Activated B cell treated with CpG ODN at 0.5 μM for 24 hours (primary cell): ENCODE measurements around the gene FAM240A. TPM values are rescaled to one million over a fixed set of nuclear protein-coding genes. Genes with fewer than 3 reads are reported as not detected.
"Not testable (repeated sequence)": the region's sequence is repeated elsewhere in the genome, so short reads cannot be mapped to it uniquely, and the experiment has no call there.

Experiments used
- ATAC-seq: fragments of 200-7000 bp; cut with Tn5 transposase; one replicate; pipeline ENCODE4 v1.10.0; 2021; ENCODE audit warnings: low read depth, mild to moderate bottlenecking, moderate library complexity
- CTCF ChIA-PET: fragments of 350-600 bp; sonication (Branson Sonifier 250); formaldehyde crosslinking; loops from one replicate; lab custom pipeline; 2021; ENCODE audit warnings: antibody characterized with exemption; lab: Charles Lee
- POLR2A ChIA-PET: fragments of 350-600 bp; sonication (Branson Sonifier 250); formaldehyde crosslinking; loops from one replicate; lab custom pipeline; 2021; ENCODE audit warnings: antibody characterized with exemption; lab: Charles Lee
- DNase-seq: peaks from one replicate; pipeline ENCODE4 v3.0.0; 2022
- H3K27ac Mint-ChIP-seq: one replicate; pipeline ENCODE4 v1.8.0; 2020; ENCODE audit warnings: mixed read lengths
- H3K27me3 Mint-ChIP-seq: one replicate; pipeline ENCODE4 v1.8.0; 2021; ENCODE audit warnings: mixed read lengths
- H3K36me3 Mint-ChIP-seq: one replicate; pipeline ENCODE4 v1.8.0; 2021; ENCODE audit warnings: low read depth, mixed read lengths
- H3K4me1 Mint-ChIP-seq: one replicate; pipeline ENCODE4 v1.8.0; 2021; ENCODE audit warnings: mixed read lengths
- H3K4me3 Mint-ChIP-seq: one replicate; pipeline ENCODE4 v1.8.0; 2020; ENCODE audit warnings: mild to moderate bottlenecking, mixed read lengths
- H3K9me3 Mint-ChIP-seq: one replicate; pipeline ENCODE4 v1.8.0; 2020; ENCODE audit warnings: mixed read lengths
- CTCF ChIP-seq: fragments of 200-600 bp; IDR thresholded peaks from one replicate; pipeline ENCODE4 v1.8.0; 2022; ENCODE audit warnings: antibody characterized with exemption, mild to moderate bottlenecking
- intact Hi-C: fragments of 100-400 bp; cut with micrococcal nuclease; formaldehyde crosslinking; loops from one replicate; pipeline ENCODE4 v1.15.1; 2024
- total RNA-seq: library from RNA; stranded (reverse); gene quantifications from 2 replicates; pipeline ENCODE4 v1.2.3, GENCODE V29; 2022

The FAM240A gene
- total RNA-seq, 1 donor from 2014 or later = not detected

GRCh38 chr3:46575577-46576222 is 36.6 kb upstream of the FAM240A start:
- H3K36me3 Mint-ChIP-seq = no peaks in the 10 kb centered on the region
- CTCF ChIA-PET = no interaction called here
- no peak for DNase-seq
- H3K4me1 Mint-ChIP-seq = peaks cover 2% of the 10 kb centered on the region
- no peak overlapping the region for H3K4me3 Mint-ChIP-seq
- peaks cover 22% of the 10 kb centered on the region for H3K27me3 Mint-ChIP-seq
- intact Hi-C loops = no loop called here
- POLR2A ChIA-PET = no interaction called here
- ATAC-seq = no peak
- no peak overlapping the region for H3K27ac Mint-ChIP-seq
- no peaks in the 10 kb centered on the region for H3K9me3 Mint-ChIP-seq
- no peak for TF ChIP-seq CTCF

GRCh38 chr3:46576386-46576785 is 35.9 kb upstream of the FAM240A start:
- ATAC-seq (no peak), DNase-seq (no peak)
- no peaks in the 10 kb centered on the region for H3K36me3 Mint-ChIP-seq
- H3K4me3 Mint-ChIP-seq = no peak overlapping the region
- intact Hi-C loops = no loop called here
- ChIA-PET POLR2A (no interaction called here), CTCF (no interaction called here)
- no peak overlapping the region for H3K27ac Mint-ChIP-seq
- peaks cover 2% of the 10 kb centered on the region for H3K4me1 Mint-ChIP-seq
- TF ChIP-seq CTCF = no peak
- peaks cover 22% of the 10 kb centered on the region for H3K27me3 Mint-ChIP-seq
- H3K9me3 Mint-ChIP-seq = no peaks in the 10 kb centered on the region

- CTCF ChIA-PET = no interaction called here
- intact Hi-C loops = no loop called here
- no peak for DNase-seq
- Mint-ChIP-seq H3K9me3 (no peaks in the 10 kb centered on the region), H3K4me1 (peaks cover 2% of the 10 kb centered on the region), H3K27me3 (peaks cover 22% of the 10 kb centered on the region), H3K4me3 (no peak overlapping the region), H3K27ac (no peak overlapping the region), H3K36me3 (no peaks in the 10 kb centered on the region)
- ATAC-seq = no peak
- POLR2A ChIA-PET = no interaction called here
- TF ChIP-seq CTCF = no peak
Observed at GRCh38 chr3:46576879-46577278, 35.4 kb upstream of the FAM240A start.

- CTCF ChIA-PET, H3K4me3 Mint-ChIP-seq, H3K27ac Mint-ChIP-seq, H3K4me1 Mint-ChIP-seq, ATAC-seq, H3K36me3 Mint-ChIP-seq, intact Hi-C loops, POLR2A ChIA-PET, DNase-seq, H3K9me3 Mint-ChIP-seq: not testable (repeated sequence)
- peaks cover 21% of the 10 kb centered on the region for H3K27me3 Mint-ChIP-seq
Observed at GRCh38 chr3:46577580-46578249, 34.6 kb upstream of the FAM240A start.

- intact Hi-C loops = no loop called here
- POLR2A ChIA-PET = no interaction called here
- H3K36me3 Mint-ChIP-seq = no peaks in the 10 kb centered on the region
- H3K4me3 Mint-ChIP-seq = no peak overlapping the region
- peaks cover 15% of the 10 kb centered on the region for H3K27me3 Mint-ChIP-seq
- ATAC-seq (no peak), DNase-seq (no peak)
- H3K27ac Mint-ChIP-seq = no peak overlapping the region
- H3K4me1 Mint-ChIP-seq = peaks cover 2% of the 10 kb centered on the region
- TF ChIP-seq CTCF = no peak
- CTCF ChIA-PET = no interaction called here
- no peaks in the 10 kb centered on the region for H3K9me3 Mint-ChIP-seq
Observed at GRCh38 chr3:46578973-46579755, 33.2 kb upstream of the FAM240A start.
